Bronchial epithelial cell (primary cell): Measurements from ENCODE around the gene OPRL1. TPM values are rescaled to one million over a fixed set of nuclear protein-coding genes. Genes with fewer than 3 reads are reported as not detected.

Source experiments
- DNase-seq: peaks from one replicate; pipeline ENCODE4 v3.0.0-alpha.2; 2010; ENCODE audit warnings: low read depth
- FAIRE-seq: peaks from 2 replicates; lab custom pipeline; 2011; peaks lifted over from hg19 to GRCh38; lab: Jason Lieb, UNC
- H3K27me3 ChIP-seq: 2 replicates; pipeline ENCODE4 v1.5.1; 2011; ENCODE audit warnings: low read length; ENCODE audit not compliant: control insufficient read depth, insufficient read depth
- H3K36me3 ChIP-seq: 2 replicates; pipeline ENCODE4 v1.5.1; 2011; ENCODE audit warnings: low read length; ENCODE audit not compliant: control insufficient read depth, insufficient read depth
- H3K4me3 ChIP-seq: 2 replicates; pipeline ENCODE4 v1.5.1; 2011; ENCODE audit warnings: mild to moderate bottlenecking, low read depth, low read length, control low read depth
- CTCF ChIP-seq: IDR thresholded peaks from 2 replicates; pipeline ENCODE4 v1.5.1; 2011; ENCODE audit warnings: mild to moderate bottlenecking, moderate library complexity, low read length, control low read depth, inconsistent platforms; ENCODE audit not compliant: insufficient read depth, severe bottlenecking
- total RNA-seq: library from RNA; depleted of rRNA; stranded (reverse); fragments of >200 nt; gene quantifications from 2 replicates; pipeline ENCODE4 v1.2.1, GENCODE V29; 2014

Gene OPRL1
- total RNA-seq, 1 donor from 2014 or later = under 0.01 TPM

DNA sequence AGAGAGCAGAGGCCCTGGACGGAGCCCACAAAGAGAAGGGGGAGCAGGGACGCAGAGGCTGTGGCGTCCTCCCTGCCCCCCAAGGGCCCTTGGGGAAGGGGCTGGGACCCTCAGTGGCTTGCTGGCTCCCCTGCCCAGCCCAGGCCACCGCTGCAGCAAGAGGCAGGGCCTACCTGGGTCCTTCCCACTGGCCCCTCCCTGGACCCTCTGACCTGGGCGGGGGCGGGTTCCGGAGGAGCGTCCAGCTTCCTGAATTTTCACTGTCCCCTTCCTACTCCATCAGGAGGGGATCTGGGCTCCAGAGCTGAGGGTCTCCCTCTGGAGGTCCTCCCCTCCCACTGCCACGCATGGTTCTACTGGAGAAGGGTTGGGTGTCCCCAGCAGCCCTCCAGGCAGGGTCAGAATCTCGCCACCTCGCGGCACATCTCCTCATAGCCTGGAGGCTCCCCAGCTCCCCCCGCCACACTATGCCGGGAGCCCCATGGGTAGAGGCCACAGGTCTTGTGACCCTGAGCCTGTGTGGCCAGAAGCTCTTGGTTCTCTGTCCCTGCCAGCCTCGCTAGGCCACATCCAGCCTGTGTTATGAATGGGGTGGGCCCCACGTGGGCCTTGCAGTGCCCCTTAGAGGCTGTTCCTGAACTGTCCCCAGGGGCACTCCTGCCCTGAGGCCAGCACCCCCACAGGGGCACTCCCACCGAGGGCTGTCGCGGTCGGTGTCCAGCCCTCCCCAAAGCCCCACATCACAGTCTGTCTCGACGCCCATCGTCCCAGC lies 29.4 kb upstream of the OPRL1 start:
- no peak overlapping the region for H3K4me3 ChIP-seq
- DNase-seq = no peak
- H3K36me3 ChIP-seq = no peaks in the 10 kb centered on the region
- H3K27me3 ChIP-seq = peaks cover 19% of the 10 kb centered on the region
- no peak for TF ChIP-seq CTCF
- no peak for FAIRE-seq

DNA sequence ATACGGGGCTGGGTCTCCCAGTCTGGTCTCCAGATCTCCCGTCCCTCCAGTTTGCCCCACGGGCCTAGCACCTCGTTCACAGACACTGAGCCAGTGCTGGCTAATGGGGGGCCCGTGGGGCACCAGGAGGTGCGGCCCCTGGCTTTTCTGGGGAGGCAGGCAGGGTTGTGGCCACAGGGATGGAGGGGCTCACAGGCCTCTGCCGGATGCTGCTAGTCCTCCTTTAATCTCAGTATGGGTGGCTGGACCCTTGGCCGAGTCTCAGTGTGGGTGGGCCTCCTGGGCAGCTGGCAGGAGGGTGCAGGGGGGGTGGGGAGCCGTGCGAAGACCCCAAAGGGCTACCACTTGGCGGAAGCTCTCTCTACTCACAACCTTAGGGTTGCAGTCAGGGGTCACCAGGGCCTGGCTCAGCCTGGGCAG lies 28.8 kb upstream of the OPRL1 start:
- FAIRE-seq (no peak), DNase-seq (no peak)
- peaks cover 16% of the 10 kb centered on the region for H3K27me3 ChIP-seq
- H3K4me3 ChIP-seq = no peak overlapping the region
- TF ChIP-seq CTCF = no peak
- no peaks in the 10 kb centered on the region for H3K36me3 ChIP-seq

GRCh38 chr20:64051561-64052325 lies 28.1 kb upstream of the OPRL1 start:
- Histone ChIP-seq H3K27me3 (peaks cover 12% of the 10 kb centered on the region), H3K36me3 (no peaks in the 10 kb centered on the region), H3K4me3 (no peak overlapping the region)
- no peak for TF ChIP-seq CTCF
- FAIRE-seq (no peak), DNase-seq (no peak)

GRCh38 chr20:64052326-64052722 lies 27.6 kb upstream of the OPRL1 start:
- no peak overlapping the region for H3K4me3 ChIP-seq
- no peak for FAIRE-seq
- DNase-seq = no peak
- no peaks in the 10 kb centered on the region for H3K36me3 ChIP-seq
- H3K27me3 ChIP-seq = peaks cover 8% of the 10 kb centered on the region
- no peak for TF ChIP-seq CTCF

GRCh38 chr20:64052987-64053840 lies 26.7 kb upstream of the OPRL1 start:
- Histone ChIP-seq H3K36me3 (no peaks in the 10 kb centered on the region), H3K27me3 (peaks cover 4% of the 10 kb centered on the region), H3K4me3 (no peak overlapping the region)
- no peak for TF ChIP-seq CTCF
- no peak for DNase-seq
- no peak for FAIRE-seq
